Hepatocyte (in vitro differentiated cells): ENCODE measurements around the gene EML6. TPM values are rescaled to one million over a fixed set of nuclear protein-coding genes. Genes with fewer than 3 reads are reported as not detected.

Experiments used
- DNase-seq: peaks from one replicate; pipeline ENCODE4 v3.0.0-alpha.2; 2016; ENCODE audit warnings: low spot score
- H2AFZ ChIP-seq: fragments of 200-600 bp; sonication (generic); 2 replicates; pipeline ENCODE4 v1.6.0; 2016; ENCODE audit warnings: antibody characterized with exemption, mild to moderate bottlenecking
- H3K27ac ChIP-seq: fragments of 200-600 bp; sonication (generic); 2 replicates; pipeline ENCODE4 v1.5.1; 2016; ENCODE audit warnings: mild to moderate bottlenecking
- H3K27me3 ChIP-seq: fragments of 200-600 bp; sonication (generic); 2 replicates; pipeline ENCODE4 v1.6.1; 2016
- H3K36me3 ChIP-seq: fragments of 200-600 bp; sonication (generic); replicated peaks from 2 replicates; pipeline ENCODE4 v1.5.1; 2016; ENCODE audit warnings: low read depth; ENCODE audit not compliant: insufficient read depth
- H3K4me1 ChIP-seq: fragments of 200-600 bp; sonication (generic); 2 replicates; pipeline ENCODE4 v1.5.1; 2016; ENCODE audit warnings: mild to moderate bottlenecking, moderate library complexity; ENCODE audit not compliant: insufficient read depth
- H3K4me2 ChIP-seq: fragments of 200-600 bp; sonication (generic); 2 replicates; pipeline ENCODE4 v1.6.0; 2016
- H3K4me3 ChIP-seq: fragments of 200-600 bp; sonication (generic); 2 replicates; pipeline ENCODE4 v1.5.1; 2016; ENCODE audit warnings: mild to moderate bottlenecking
- H3K79me2 ChIP-seq: fragments of 200-600 bp; sonication (generic); 2 replicates; pipeline ENCODE4 v1.6.0; 2017; ENCODE audit warnings: mild to moderate bottlenecking
- H3K9me2 ChIP-seq: fragments of 200-600 bp; sonication (generic); replicated peaks from 2 replicates; pipeline ENCODE4 v1.6.0; 2017; ENCODE audit warnings: mild to moderate bottlenecking; ENCODE audit not compliant: insufficient read depth
- H3K9me3 ChIP-seq: fragments of 200-600 bp; sonication (generic); 2 replicates; pipeline ENCODE4 v1.5.1; 2016; ENCODE audit warnings: low read depth, mild to moderate bottlenecking
- H4K20me1 ChIP-seq: fragments of 200-600 bp; sonication (generic); 2 replicates; pipeline ENCODE4 v1.6.0; 2016; ENCODE audit warnings: mild to moderate bottlenecking; ENCODE audit not compliant: insufficient read depth, poor library complexity, severe bottlenecking
- CTCF ChIP-seq: fragments of 200-600 bp; sonication (generic); IDR thresholded peaks from 2 replicates; pipeline ENCODE4 v1.5.1; 2016; ENCODE audit warnings: antibody characterized with exemption, mild to moderate bottlenecking; ENCODE audit not compliant: poor library complexity
- EZH2 ChIP-seq: fragments of 200-600 bp; sonication (generic); IDR thresholded peaks from 2 replicates; pipeline ENCODE4 v1.6.1; 2016; ENCODE audit warnings: antibody characterized with exemption, mild to moderate bottlenecking, borderline replicate concordance
- EZH2phosphoT487 ChIP-seq: fragments of 200-600 bp; sonication (generic); IDR thresholded peaks from one replicate; pipeline ENCODE4 v1.6.1; 2018; ENCODE audit warnings: antibody characterized with exemption, mild to moderate bottlenecking, low read depth, moderate library complexity; ENCODE audit not compliant: unreplicated experiment, severe bottlenecking
- WGBS: methylation state at CpG from one replicate; pipeline ENCODE4 v1.1.6; 2016; ENCODE audit warnings: low lambda C conversion rate; ENCODE audit errors: missing lambda C conversion rate; 5-methylcytosine and 5-hydroxymethylcytosine counted together
- polyA plus RNA-seq: library from polyadenylated mRNA; unstranded; fragments of >200 nt; fragmentation: Nextera tagmentation; extraction: Ambion mirVana; gene quantifications from 2 replicates; pipeline ENCODE4 v1.2.1, GENCODE V29; 2016
- total RNA-seq: library from RNA; depleted of rRNA; stranded (reverse); fragments of >200 nt; gene quantifications from 2 replicates; pipeline ENCODE4 v1.2.3, GENCODE V29; 2014

Gene EML6
- total and polyA plus RNA-seq, 2 experiments from 2014 or later = 1.9 to 4.0 TPM

GRCh38 chr2:55009277-55010060 is 286.0 kb downstream of the EML6 start:
- H3K27ac ChIP-seq = peak overlapping the region; percentile 81
- no peak overlapping the region for H2AFZ ChIP-seq
- no peak for DNase-seq
- H3K4me3 ChIP-seq = peak overlapping the region; percentile 9
- peaks cover 100% of the 10 kb centered on the region for H4K20me1 ChIP-seq
- H3K27me3 ChIP-seq = no peaks in the 10 kb centered on the region
- H3K36me3 ChIP-seq = no peaks in the 10 kb centered on the region
- 51% methylated on average over 7 of the region's 7 CpGs for WGBS
- no peak for TF ChIP-seq EZH2
- TF ChIP-seq CTCF = no peak
- no peak for TF ChIP-seq EZH2phosphoT487
- H3K9me3 ChIP-seq = no peaks in the 10 kb centered on the region
- peak overlapping the region; percentile 74 for H3K4me2 ChIP-seq
- H3K4me1 ChIP-seq = peaks cover 58% of the 10 kb centered on the region
- H3K79me2 ChIP-seq = peaks cover 100% of the 10 kb centered on the region
- no peaks in the 10 kb centered on the region for H3K9me2 ChIP-seq

DNA sequence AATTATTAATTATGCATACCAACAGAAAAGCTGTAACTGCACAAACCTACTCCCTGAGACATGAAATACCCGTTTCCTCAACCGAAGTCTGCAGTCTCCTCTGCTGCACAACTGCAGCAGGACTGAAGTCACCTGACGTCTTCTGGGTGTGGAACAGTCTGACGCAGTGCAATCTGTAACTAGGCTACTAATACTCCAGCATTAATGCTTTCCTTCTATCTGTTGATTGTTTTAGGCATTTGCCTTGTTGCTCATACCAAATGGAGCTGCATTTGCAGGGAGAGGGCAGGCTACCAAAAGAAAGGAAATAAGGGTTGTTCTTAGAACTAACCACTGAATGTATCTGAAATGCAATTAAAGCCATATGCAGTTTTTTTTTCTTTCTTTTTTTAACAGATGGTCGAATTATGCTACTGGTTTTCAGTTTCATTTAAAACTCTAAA is 286.7 kb downstream of the EML6 start:
- peak overlapping the region; percentile 9 for H3K4me3 ChIP-seq
- H3K4me1 ChIP-seq = peaks cover 56% of the 10 kb centered on the region
- H3K79me2 ChIP-seq = peaks cover 98% of the 10 kb centered on the region
- peak; percentile 76 for DNase-seq
- 33% methylated on average over 5 of the region's 5 CpGs for WGBS
- H3K27me3 ChIP-seq = no peaks in the 10 kb centered on the region
- peaks cover 97% of the 10 kb centered on the region for H4K20me1 ChIP-seq
- H3K27ac ChIP-seq = peak overlapping the region; percentile 81
- H3K9me2 ChIP-seq = no peaks in the 10 kb centered on the region
- no peaks in the 10 kb centered on the region for H3K9me3 ChIP-seq
- TF ChIP-seq CTCF (no peak), EZH2phosphoT487 (no peak), EZH2 (no peak)
- H3K4me2 ChIP-seq = peak overlapping the region; percentile 74
- H3K36me3 ChIP-seq = no peaks in the 10 kb centered on the region
- no peak overlapping the region for H2AFZ ChIP-seq

DNA sequence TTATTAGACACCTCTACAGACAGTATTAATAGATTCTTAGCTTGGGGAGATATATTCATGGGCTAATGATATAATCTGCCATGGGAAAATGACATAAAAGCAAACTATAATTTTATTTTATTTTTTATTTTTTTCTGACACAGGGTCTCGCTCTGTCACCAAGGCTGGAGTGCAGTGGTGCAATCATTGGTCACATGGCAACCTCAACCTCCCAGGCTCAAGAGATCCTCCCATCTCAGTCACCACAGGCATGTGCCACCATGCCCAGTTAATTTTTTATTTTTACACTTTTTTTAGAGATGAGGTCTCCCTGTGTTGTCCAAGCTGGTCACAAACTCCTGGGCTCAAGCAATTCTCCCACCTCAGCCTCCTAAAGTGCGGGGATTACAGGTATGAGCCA is 287.5 kb downstream of the EML6 start:
- Histone ChIP-seq H3K4me3 (no peak overlapping the region), H3K4me2 (peak overlapping the region; percentile 74), H3K27me3 (no peaks in the 10 kb centered on the region), H4K20me1 (peaks cover 91% of the 10 kb centered on the region), H3K36me3 (no peaks in the 10 kb centered on the region), H3K27ac (peak overlapping the region; percentile 81), H3K9me2 (no peaks in the 10 kb centered on the region), H3K4me1 (peaks cover 56% of the 10 kb centered on the region), H3K9me3 (no peaks in the 10 kb centered on the region), H2AFZ (no peak overlapping the region), H3K79me2 (peaks cover 98% of the 10 kb centered on the region)
- WGBS = 77% methylated on average over 2 of the region's 2 CpGs
- peak; percentile 20 for DNase-seq
- TF ChIP-seq EZH2 (no peak), EZH2phosphoT487 (no peak), CTCF (no peak)
